GM21515 (cell line): ENCODE results near the gene SCLY.

ENCODE experiments used
- ATAC-seq: cut with Tn5 transposase; IDR thresholded peaks from one replicate; pipeline ENCODE4 v1.9.1; 2021; ENCODE audit not compliant: unreplicated experiment

Gene SCLY

DNA sequence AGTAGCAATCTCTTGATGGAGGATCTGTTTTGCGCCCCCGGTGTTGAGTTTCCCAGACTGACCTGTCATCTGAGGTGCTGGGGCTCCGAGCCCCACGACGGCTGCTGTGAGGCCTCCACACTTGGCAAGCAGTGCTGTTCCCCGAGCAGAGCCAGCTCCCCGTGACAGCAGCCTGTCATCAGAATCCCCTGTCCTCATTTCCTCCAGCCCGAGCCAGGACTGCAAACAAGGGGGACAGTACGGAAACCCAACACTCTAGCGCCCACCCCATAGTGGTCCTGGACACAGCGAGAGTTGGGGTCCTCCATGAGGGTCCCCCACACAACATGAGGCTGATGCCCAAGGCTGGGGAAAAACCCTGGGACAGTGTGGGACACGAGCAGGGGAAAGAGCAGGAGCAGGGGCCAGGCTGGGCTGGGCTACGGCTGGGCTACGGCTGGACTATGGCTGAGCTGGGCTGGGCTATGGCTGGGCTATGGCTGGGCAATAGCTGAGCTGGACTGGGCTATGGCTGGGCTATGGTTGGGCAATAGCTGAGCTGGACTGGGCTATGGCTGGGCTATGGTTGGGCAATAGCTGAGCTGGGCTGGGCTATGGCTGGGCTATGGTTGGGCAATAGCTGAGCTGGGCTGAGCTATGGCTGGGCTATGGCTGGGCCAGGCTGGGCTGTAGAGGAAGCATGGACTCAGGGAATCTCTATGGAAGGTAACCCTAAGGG, 76.2 kb downstream of the SCLY start:
- ATAC-seq: no peak

- no peak for ATAC-seq
Observed at GRCh38 chr2:238137885-238138284, 77.1 kb downstream of the SCLY start.

GRCh38 chr2:238138331-238139195, 77.8 kb downstream of the SCLY start, which contains the start of gene KLHL30:
TSS of gene KLHL30 (plus strand) at chr2:238138668. CDS start at chr2:238140755, 2,087 bp downstream.
- ATAC-seq: no peak

DNA sequence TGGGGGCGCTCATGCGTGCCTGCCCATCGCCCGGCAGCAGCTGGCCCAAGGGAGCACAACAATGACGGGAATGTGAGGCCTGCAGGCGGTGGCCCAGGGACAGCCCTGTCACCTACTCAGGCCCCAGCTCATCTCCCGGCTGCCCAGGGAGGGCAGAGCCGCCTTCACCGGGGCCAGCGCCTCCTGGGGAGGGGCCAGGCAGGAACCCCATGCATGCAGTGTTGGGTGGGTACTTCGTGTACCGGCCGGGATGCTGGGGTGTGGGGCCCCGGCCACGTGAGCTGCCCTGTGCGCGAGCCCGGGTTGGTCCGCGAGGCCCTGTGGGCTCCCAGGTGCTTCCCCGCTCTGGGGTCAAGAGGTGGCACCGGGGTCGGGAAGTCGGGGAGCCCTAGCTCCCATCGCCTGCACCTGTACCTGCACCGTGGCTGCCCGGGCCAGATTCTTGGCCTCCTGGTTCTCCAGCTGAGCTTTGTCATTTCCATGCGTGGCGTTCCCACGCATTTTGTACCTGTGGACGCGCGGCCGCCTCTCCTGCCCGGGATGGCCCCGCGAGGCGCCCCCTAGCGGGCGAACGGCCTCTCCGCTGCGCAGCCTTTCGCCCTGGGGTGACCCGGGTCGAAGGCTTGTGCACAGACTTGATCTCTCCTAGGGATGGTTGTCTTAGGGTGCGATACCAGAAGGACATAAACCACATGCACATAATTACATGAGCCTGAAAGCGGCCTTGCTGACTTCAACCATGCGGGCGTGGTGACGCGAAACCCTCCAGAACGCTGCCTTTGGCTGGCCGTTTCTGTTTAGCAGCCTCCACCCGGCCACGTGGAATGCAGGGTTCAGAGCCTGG, 78.6 kb downstream of the SCLY start:
- ATAC-seq: no peak

DNA sequence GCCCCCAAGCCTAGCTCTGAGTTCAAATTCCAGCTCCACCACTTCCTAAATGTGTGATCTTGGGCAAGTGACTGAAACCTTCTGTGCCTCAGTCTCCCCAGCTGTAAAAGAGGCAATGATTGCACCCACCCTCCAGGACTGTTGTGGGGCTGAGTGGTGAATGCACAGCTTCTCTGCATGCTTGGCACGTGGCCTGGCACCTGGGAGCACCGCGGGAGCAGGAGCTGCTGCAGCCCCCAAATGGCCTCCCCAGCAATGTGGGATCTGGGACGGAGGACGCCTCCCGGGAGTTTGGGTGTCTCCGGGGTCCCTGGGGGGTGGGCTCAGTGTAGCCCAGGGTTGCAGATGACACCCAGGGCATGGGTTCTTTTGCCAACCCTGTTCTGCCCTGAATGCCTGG, 79.2 kb downstream of the SCLY start:
- no peak for ATAC-seq

- no peak for ATAC-seq
Observed at GRCh38 chr2:238140721-238141540, 80.1 kb downstream of the SCLY start.

DNA sequence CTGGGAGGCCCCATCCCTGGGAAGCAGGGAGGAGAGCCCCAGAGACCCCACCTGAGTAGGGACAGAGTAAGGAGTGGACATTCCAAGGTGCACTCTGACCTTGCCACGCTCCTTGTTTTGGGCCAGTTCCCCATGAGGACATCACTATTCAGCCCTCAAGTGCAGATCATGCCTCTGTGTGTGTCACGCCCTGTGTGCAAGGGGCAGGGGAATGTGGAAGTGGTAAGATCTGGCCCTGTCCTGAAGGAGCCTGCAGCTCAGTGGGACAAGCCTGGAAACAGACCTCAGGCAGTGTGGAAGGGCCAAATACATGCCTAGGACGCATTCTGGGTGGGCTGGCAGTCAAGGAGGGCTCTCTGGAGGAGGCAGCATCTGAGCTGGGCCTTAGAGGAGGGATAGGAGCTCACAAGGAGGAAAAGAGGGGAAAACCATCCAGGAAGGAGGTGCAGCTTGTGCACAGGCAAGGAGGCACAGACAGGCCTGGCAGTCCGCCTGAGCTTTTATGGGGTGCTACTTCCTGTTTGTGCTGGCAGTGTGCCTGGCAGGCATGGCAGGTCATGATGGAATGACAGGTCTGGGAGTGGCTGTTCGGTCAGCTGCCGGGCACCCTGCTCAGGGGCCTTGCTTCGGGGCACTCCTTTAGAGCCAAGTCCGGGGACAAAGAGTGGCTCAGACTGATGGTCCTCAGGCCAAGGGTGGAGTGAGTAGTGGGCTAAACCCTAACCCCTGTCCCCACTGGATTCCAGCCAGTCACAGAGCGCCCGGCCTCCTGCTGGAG, 80.9 kb downstream of the SCLY start:
- no peak for ATAC-seq

DNA sequence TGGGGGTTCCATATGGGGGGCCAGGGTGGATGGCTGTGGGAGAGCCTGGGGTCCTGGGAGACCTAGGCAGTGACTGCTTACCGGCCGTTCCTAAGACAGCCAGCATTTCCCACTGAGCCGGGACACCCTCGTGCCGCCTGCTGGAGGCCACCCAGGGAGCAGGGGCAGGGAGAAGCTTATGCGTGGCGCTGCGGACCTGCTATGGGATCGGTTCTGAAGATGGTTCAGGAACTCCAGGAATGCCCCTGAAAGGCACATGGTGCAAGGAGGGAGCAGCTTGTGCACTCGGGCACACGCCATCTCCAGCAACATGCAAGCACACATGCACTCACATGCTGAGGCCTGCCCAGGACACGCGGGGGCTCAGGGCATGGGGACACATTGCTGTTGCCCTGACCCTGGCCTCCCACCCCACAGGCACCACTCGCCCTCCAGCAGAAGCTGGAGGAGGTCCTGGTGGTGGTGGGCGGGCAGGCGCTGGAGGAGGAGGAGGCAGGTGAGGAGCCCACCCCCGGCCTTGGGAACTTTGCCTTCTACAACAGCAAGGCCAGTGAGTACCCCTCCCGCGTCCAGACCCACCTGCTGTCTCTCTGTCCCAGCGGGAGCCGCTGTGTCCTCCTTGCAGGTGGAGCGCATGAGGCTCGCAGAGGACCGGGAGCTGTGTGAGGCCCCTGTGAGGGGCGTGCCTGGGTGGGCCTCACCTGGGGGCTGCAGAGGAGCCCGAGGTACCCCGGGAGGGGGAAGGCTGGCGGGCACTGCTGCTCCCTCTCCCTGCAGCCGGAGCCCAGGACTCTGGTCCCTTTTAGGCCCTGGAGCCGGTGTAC, 81.8 kb downstream of the SCLY start:
- no peak for ATAC-seq

GRCh38 chr2:238143239-238143951, 82.6 kb downstream of the SCLY start:
- no peak for ATAC-seq

- ATAC-seq: no peak
Observed at GRCh38 chr2:238144262-238144661, 83.5 kb downstream of the SCLY start.

GRCh38 chr2:238145046-238145445, 84.2 kb downstream of the SCLY start:
- ATAC-seq: no peak

DNA sequence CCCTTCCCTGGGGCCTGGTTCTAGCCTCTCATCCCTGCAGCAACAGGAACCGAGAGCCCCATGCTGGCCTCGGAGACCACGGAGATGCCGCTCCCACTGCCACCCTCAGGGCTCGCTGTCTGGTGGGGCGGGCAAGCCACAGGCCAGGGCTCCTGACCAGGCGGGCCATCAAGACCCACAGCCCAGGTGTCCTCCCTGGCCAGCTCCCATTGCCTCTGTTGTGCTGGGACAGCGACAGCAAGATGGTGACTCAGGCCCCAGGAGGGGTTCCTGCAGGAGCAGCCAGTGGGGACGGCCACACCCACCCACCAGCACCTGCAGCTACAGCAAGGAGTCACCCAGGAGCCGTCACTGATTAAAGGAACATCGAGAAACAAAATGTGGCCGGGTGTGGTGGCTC, 85.0 kb downstream of the SCLY start:
- no peak for ATAC-seq

- ATAC-seq: no peak
Observed at GRCh38 chr2:238146884-238147544, 86.2 kb downstream of the SCLY start.

- no peak for ATAC-seq
Observed at GRCh38 chr2:238148981-238149380, 88.2 kb downstream of the SCLY start.
